Measurements from ENCODE around the gene PAM.

PAM gene

DNA sequence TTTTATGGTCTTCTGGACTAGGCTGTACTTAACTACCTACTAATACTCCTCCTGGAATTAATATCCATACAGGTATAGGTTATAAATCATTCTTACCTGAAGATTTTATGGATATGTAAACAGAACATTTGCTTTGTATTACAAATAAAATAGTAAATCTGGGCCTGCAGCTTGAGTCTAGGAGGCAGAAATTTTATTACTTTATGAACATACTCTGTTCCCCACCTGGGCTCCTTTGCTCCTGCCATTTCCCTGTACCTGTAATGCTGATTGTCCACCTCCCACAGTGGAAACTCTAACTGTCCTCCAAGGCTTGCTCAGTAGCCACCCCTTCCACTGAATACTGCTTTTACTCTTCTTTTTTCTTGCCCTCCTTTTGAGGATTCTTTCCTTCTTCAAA lies 108.0 kb downstream of the PAM start:
- DNase-seq (ENCODE audit: low read depth): no peak

DNA sequence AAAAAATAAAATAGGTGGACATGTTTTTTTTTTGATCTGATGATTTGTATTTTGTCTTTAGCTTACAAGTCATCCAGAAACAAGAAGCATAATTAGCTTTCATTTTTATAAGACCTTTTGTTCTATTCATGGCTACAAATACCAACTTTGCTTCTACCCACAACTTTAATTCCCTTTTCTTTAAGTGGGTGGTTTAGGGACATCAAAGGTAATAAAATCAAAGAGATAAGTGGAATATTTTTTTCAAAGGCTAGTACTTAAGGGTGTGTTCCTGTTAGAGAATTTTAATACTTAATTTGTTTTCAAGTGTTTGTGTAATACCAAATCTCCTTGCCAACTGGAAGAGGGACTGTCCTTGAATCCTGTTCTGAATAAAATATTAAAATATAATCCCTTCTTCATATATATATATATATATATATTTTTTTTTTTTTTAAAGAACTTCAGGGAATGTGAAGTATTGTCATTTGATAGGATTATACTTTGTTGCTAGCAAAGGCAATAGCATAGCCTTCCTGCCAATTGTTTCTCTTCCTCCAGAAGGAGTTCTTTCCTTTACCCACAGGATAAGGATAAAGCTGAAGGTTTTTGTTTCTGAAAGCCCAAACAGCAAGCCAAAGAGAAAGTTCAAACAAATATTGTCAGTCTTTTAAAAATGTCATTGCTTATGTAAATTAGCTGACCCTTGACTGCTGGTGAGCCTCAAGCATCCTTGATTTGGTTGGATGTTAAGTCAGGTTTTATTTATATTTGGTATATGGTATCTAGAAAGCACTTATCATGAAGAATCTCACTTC lies 108.9 kb downstream of the PAM start:
- DNase-seq (ENCODE audit: low read depth): no peak

DNA sequence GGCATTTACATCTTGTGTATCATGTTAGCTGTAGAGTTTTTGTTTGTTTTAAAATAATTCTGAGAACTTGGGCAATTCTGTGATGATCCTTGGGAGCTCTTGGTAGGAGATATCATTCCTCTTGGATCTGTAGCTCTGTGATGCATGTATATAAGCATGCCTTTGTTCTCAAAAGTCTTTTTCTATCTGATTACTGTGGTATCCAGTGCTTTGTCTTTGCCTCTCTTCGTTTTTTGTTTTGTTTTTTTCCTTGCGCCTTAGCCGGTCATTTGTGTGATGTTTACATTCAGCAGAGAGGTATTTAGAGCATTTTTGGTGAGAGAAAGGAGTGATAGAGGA lies 110.0 kb downstream of the PAM start:
- DNase-seq (ENCODE audit: low read depth): no peak

DNA sequence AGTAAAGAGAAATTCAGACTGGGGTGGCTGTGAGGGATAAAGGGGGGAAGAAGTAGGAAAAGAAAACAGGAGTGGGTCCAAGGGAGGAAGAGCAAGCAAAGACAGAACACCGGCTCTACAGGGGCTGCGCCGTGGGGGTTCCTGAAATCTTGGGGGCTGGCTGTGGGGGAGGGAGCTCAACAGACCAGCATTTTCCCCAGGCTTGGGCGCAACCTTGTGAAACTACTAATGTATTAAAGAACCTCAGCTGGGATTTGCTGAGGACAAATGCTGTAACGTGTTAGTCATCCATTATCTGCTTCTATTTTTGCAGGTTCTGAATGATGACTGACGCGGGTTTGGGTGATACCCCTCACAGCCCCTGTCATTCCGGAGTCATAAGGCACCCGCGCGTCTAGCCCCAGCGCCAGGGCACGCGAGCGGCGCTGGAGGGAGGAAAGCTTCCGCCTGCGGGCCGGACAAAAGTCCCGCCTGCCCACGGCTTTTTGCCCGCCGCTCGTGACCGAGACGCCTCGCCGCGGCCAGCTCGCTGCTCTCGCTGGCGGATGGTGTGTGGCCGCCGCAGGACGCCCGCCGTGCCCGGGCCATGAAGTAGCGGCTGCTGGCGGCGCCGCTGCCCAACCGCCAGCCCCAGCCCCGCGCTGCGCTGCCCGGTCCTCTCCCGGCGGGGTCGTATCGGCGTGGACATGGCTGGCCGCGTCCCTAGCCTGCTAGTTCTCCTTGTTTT lies 110.6 kb downstream of the PAM start:
- DNase-seq (ENCODE audit: low read depth): no peak

DNA sequence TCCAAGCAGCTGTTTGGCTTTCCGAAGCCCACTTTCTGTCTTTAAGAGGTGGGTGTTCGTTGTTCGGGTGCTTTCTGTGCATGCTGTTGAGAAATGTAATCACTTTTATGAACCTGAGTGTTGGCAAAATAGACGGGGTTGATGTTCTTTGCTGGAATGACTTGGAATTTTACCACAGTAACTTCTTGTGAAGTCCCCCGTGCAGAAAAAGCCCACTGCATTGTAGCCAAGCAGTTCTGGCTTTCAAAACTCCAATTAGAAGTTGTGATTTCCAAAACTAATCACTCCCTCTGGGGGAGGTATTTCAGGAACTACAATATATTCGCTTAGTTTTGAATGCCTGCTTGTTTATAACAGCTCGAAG lies 111.1 kb downstream of the PAM start:
- DNase-seq (ENCODE audit: low read depth): no peak

DNA sequence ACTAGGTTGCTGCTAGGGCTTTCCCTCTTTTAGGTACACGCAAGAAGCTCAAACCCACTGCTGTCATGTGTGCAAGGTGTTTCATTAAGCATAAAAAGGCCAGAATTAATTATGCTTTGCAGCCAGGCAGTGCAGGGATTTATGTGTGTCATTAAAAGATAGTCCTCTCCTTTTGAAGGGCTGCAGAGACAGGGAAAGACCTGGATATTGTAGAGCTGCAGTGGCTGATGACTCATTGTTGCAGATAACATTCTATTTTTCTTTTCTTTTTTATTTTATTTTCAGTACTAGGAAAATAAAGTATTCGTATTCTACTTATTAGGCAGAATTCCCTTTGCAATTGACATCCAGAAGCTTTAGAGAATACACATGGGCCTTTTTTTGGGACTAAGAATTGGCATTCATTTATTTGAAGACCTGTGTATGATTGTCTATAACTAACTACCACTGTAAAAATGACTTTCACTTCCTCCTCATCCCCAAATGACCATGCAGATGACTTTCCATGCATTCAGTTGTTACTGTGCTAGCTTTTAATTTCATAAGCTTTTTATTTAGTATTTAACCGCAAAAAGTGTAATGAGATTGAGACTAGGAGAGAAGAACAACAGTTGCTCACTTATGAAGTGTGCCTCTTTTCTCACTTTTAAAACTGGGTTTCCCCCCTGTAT lies 113.0 kb downstream of the PAM start:
- no peak for DNase-seq (ENCODE audit: low read depth)

DNA sequence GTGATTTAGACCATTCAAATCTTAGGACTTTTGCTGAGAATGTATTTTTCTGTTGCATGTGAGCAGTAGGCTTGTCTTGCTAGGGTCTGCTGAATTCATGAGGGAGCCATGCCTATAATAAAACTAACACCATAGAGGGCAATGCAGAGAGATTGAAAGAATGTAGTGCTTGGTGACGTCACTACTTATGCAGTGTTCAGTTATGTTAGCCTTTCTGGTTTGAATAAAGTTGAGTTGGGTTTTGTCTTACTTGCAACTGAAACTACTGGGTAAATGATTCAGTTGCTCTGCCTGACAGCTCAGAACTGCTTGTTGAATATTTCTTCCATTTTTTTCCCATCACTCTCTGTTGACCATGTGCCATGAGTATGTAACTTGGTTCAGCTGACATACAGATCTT lies 114.1 kb downstream of the PAM start:
- no peak for DNase-seq (ENCODE audit: low read depth)

DNA sequence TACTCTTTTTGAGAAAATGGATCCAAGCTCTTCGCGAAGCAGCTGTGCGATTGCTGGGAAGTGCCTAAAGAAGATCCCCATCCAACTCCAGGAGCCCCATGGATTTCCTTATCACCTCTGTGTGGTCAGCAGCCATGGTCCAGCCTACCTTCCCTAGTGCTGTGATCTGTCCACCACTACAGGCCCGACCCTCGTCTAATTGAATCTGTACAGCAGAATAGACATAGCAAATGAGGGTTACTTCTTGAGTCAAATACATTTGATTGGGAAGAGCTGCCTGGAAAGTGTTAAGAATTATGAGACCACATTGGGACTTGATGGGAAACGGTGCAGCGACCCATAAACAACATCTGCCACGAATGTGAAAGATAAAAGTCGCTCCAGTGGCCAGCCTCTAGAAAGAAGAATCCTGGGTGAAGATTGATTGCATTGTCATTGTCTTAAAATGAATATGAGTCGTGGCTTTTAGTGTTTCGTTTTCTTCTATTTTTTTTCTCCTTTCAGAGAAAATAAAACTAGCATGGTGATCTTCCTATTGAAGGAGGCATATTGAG lies 118.4 kb downstream of the PAM start:
- DNase-seq (ENCODE audit: low read depth): no peak

DNA sequence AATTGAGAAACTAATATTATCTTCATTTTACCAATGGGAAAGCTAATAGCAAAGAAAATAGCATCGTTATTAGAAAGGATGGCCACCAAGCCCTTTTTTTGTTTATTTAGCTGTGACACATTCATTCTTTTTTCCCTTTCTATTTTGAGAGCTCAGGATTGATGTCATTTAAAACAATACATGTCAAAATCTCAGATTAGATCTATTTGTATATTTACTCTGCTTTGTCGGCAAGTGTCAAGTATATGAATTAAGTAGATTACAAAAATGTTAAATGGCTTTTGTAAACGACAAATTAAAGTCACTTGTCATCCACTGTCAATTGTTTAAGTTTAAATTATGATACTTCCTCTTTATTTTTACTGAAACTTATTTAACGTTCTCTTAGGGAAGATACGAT lies 118.9 kb downstream of the PAM start:
- no peak for DNase-seq (ENCODE audit: low read depth)

DNA sequence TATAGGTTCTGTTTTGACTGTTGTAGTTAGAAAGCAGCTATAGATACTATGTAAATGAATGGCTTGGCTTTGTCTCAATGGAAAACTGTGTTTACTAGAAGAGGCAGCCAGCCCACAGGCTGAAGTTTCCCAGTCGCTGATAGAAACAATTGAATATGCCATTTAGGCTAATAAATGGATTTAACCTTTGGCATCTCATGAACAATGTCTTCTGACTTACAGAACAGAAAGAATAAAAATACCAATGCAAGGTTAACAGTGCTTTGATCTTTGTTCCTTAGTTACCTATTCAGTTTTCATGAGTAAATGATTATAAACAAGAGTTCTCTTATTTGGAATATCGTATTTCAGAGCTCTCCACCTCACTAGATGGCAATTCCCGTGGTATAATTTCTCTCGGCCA lies 120.6 kb downstream of the PAM start:
- DNase-seq (ENCODE audit: low read depth): no peak

DNA sequence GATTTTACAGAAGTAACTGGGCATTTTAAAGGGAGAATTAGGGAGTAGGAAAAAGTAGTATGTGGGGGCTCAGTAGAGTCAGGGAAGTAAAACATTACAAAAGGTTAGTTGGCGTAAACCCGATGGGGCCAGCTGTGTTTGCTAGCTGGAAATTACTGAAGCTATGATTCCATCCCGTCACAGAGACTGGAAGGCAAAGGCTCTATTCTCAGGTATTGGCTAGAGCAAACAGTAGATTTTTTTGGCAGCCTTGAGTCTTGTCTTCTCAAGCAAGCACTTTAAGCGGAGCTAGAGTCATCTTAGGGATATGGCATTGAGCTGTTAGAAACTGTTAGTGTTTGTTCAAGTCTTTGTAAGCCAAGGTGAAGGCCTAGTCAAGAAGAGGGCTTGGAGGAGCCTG lies 121.5 kb downstream of the PAM start:
- DNase-seq (ENCODE audit: low read depth): no peak

DNA sequence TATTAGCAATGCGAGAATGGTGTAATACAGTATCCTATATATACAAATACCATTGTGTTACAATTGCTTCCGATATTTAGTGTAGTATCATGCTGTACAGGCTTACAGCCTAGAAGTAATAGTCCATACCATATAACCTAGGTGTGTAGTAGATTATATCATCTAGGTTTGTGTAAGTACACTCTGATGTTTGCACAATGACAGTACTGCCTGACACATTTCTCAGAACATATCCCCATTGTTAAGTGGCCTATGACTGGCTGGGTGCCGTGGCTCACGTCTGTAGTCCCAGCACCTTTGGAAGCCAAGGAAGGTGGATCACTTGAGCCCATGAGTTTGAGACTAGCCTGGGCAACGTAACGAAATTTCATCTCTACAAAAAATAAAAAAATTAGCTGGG lies 124.6 kb downstream of the PAM start:
- DNase-seq (ENCODE audit: low read depth): no peak

DNA sequence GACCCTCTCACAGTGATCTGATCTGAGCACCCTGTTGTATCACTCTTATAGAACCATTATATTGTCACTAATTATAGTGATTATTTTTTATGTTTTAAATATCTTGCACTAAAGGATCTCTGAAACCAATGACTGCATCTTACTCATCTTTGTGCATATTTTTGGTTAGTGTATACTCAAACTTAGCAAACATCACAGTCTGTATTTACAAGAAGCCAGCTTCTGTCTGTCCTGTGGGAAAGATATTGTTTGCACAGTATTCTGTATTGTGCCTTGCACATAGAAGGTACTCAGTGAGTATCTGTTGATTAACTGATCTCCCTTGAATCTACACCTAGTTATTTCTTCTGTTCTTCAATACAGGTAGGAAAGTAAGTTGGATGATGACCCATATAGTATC lies 131.5 kb downstream of the PAM start:
- no peak for DNase-seq (ENCODE audit: low read depth)

DNA sequence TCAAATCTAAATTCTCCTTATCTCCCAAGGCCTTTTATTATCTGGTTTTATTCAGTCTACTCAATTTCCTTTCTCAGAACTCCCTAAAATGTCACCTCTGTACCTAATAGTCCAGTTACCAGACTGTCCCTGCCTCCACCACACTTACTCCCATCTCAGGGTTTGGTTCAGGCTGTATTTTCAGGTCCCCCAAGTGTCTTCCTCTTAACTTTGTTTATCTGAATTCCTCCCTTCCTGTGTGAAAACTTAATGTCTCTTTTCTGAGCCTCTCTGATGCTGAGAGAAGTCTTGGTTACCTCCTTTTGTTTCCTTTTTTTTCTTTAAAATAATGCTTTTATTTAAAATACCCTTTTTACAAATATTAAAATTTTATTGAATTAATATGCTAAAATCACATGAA lies 133.4 kb downstream of the PAM start:
- DNase-seq (ENCODE audit: low read depth): no peak

DNA sequence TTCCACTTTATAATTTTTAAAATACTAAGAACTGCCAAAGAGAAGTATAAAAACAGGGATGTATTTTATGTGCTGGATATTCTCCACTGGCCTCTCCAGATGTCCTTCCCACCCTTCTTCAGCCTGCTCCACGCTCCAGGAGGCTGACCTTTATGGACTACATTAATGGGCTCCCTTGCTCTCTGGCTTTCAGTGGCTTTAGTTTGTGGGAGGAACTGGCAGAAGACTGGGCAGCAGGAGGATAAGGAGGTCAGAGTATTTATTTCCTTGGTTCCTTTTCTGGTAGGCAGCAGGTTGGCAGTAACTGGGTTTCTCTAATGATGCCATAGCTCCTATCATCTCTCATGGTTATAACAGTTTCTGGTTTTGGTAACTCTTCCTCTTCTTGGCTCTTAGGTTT lies 133.9 kb downstream of the PAM start:
- no peak for DNase-seq (ENCODE audit: low read depth)

DNA sequence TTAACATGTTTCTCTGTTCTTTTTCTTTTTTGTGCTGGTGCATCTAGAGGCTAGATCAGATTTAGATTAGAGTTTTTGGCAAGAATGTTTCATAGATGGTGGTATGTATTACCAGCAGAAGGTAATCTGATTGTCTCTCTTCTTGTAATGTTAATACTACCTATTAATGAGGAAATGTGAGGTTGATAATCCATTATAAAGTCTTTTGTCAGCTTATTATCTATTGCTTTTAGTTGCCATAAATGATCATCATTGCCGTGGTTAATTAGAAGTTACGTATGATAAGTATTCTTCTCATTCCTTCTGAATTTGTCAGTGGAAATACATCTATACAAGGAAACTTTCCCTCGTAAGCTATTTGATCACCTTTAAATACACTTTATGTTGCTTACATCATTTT lies 135.0 kb downstream of the PAM start:
- DNase-seq (ENCODE audit: low read depth): no peak

DNA sequence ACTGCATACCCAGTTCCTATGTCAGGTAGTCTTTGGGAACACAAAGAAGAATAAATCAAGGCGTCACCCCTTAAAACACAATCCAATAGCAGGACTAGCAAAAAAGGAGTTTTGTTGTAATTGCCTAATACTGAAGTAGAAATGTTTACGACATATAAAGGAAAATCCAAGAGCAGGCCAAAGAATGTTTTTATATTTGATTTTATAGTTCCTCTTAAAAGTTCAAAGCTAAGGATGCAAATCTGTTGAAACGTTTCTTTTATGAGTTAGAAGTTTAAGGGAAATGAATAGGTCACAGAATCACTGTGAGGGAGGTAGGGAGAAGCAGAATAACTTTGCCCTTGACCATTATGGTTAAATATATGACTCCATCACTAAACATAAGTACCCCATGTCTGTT lies 136.1 kb downstream of the PAM start:
- no peak for DNase-seq (ENCODE audit: low read depth)

DNA sequence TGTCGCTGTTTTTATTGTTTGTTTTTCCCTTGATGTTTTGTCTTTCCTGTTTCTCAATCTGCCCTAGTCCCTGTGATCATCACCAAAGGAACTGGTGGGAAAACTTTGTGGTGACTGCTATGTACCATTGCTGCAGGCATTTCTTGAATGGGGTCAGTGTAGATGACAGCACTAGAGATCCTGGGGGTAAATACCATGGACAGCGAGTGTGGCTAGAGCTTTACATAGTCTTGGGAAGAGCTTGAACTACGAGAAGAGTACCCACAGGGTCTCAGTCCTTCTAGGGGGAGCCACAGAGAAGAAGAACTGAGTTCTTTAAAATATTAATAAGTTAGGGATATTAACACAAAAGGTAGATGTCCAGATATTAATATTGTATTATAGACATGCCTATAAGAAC lies 138.8 kb downstream of the PAM start:
- no peak for DNase-seq (ENCODE audit: low read depth)

DNA sequence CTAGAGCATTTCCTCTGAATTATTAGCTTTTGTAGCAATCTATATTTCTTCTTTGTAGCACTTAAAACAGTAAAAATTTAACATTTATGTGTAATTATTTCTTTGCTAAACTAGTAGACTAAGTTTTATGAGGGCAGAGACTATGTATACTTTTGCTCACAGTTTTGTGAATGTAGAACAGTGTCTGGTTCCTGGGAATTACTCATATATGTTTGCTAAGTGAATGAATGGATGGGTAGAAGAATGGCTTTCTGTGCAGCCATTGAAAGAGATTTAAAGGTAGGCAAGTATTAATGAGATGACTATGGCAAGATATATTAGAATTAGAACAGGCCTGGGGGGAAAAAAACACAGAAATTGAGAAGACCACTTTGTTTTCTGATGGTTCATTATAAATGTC lies 140.1 kb downstream of the PAM start:
- DNase-seq (ENCODE audit: low read depth): no peak

DNA sequence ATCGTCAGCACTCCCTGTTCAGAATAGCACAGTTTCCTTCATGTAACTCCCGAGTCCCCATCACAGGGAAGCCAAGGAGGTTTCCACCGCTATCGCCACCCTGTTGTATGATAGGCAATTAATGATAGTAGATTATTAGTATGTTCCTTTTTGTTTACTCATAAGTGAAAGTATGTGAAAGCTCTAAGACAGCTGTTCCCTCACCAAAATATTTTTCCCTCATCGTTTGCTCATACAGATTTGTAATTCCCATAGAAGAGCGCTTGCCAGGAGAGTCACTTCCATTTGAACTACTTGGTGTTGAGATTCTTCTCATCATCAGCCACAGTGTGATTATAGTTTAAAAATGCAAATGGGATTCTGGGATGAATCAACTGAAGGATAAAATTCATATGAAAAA lies 140.9 kb downstream of the PAM start:
- no peak for DNase-seq (ENCODE audit: low read depth)

DNA sequence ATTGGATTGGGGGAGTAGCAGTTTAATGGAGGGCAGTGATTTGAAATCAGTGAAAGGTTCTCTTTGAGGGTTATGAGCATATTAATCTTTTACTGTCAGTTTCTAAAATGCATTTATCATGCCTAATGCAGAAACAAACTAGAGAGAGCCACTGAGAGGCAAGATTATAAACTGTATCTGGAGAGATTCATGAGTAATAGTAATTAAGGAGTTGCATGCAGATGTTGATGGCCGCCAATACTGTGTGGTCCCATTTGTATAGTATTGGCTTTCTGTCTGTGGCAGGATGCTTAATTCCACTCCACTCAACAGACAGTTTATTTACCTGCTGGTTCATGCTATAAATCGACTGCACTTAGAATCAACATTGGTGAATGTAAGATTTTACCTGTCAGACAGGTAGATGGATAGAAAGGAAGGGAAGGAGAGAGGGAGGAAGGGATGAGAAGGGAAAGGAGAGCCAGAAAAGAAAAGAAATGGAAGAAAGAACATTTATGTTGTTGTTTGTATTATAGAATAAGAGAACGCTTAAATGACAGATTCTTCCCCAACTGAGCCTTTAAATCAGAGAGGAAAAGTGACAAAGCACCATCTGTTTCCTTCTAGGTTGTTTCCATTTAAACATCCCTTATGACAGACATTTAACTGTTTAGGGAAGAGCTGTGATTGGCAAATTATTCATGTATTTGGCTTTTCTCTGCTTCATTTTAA lies 146.5 kb downstream of the PAM start:
- no peak for DNase-seq (ENCODE audit: low read depth)

DNA sequence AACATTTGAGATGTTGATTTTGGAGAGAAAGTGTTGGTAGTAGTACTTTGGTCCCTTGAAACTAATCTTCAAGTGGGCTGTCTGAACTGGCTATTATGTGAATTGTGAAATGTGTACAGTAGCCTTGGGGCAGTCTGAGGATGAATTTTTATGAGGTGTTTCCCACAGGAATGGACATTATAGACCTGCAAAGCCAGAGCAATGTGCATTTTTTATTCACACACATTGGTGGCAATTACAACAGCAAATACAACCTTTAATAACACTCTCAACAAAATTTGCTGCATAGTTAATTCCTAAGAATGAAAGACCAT lies 147.0 kb downstream of the PAM start:
- DNase-seq (ENCODE audit: low read depth): no peak

DNA sequence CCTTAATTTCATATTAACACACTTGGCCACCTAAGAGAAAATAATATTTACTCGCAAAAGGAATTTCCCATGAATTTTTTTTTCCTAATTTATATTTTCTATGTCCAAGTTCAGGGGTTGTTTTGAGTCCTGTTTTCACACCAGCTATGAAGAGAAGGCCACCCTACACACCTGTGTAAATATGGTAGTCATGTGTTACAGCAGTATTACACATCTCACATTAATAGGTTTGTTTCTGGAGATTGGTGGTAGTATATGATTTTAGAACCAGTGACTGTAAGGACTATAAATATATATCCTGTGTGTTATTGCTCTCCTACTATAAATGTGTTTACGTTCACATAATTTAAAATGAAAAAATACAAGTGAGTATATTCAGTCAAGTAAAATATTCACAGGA lies 147.5 kb downstream of the PAM start:
- DNase-seq (ENCODE audit: low read depth): no peak
